CD4-positive, CD25-positive, alpha-beta regulatory T cell (primary cell): Measurements from ENCODE around the gene KCNK7. TPM values are rescaled to one million over a fixed set of nuclear protein-coding genes. Genes with fewer than 3 reads are reported as not detected.

Experiments used
- ATAC-seq, 2 donors: fragments of 150-1000 bp; cut with Tn5 transposase; one replicate each; pipeline ENCODE4 v1.10.0; 2021; ENCODE audit warnings: low read depth in 2 of 2, moderate number of reproducible peaks in 2 of 2, moderate library complexity in 1 of 2
- DNase-seq, 3 donors: peaks; one replicate each; pipeline versions ENCODE4 v3.0.0 to v3.0.0-alpha.2; 2012 to 2022; ENCODE audit warnings: mixed read lengths in 1 of 3
- H3K27ac ChIP-seq: one replicate; pipeline ENCODE4 v1.7.0; 2013; ENCODE audit warnings: mild to moderate bottlenecking, low read length; ENCODE audit not compliant: insufficient read depth, poor library complexity, severe bottlenecking
- H3K27me3 ChIP-seq: one replicate; pipeline ENCODE4 v1.7.0; 2013; ENCODE audit warnings: low read length; ENCODE audit not compliant: control insufficient read depth, insufficient read depth
- H3K36me3 ChIP-seq: one replicate; pipeline ENCODE4 v1.7.0; 2013; ENCODE audit warnings: mild to moderate bottlenecking, low read length, moderate library complexity; ENCODE audit not compliant: control insufficient read depth, insufficient read depth
- H3K4me1 ChIP-seq: 2 replicates; pipeline ENCODE4 v1.7.0; 2013; ENCODE audit warnings: mild to moderate bottlenecking, low read length; ENCODE audit not compliant: insufficient read depth, control insufficient read depth, poor library complexity, severe bottlenecking
- H3K4me3 ChIP-seq: one replicate; pipeline ENCODE4 v1.7.0; 2013; ENCODE audit warnings: low read depth, mild to moderate bottlenecking, low read length, moderate library complexity
- H3K9me3 ChIP-seq, 2 experiments: 1 replicate in 1 of 2; 2 replicates in 1 of 2; pipeline ENCODE4 v1.7.0; 2013; ENCODE audit warnings: low read length in 2 of 2, mild to moderate bottlenecking in 1 of 2, moderate library complexity in 1 of 2; ENCODE audit not compliant: control insufficient read depth in 2 of 2
- H3K27ac Mint-ChIP-seq, 3 donors: one replicate each; pipeline ENCODE4 v1.8.0; 2020 to 2022; ENCODE audit warnings: mild to moderate bottlenecking in 3 of 3, mixed read lengths in 3 of 3, moderate library complexity in 2 of 3
- H3K27me3 Mint-ChIP-seq: one replicate; pipeline ENCODE4 v1.8.0; 2022; ENCODE audit warnings: mild to moderate bottlenecking, mixed read lengths
- H3K36me3 Mint-ChIP-seq: one replicate; pipeline ENCODE4 v1.8.0; 2020; ENCODE audit warnings: mixed read lengths
- H3K4me1 Mint-ChIP-seq, 4 donors: one replicate each; pipeline ENCODE4 v1.8.0; 2020 to 2022; ENCODE audit warnings: mixed read lengths in 4 of 4, mild to moderate bottlenecking in 1 of 4
- H3K4me3 Mint-ChIP-seq, 4 donors: one replicate each; pipeline ENCODE4 v1.8.0; 2020 to 2022; ENCODE audit warnings: mild to moderate bottlenecking in 4 of 4, mixed read lengths in 4 of 4, moderate library complexity in 3 of 4
- H3K9me3 Mint-ChIP-seq, 7 donors: one replicate each; pipeline ENCODE4 v1.8.0; 2020 to 2022; ENCODE audit warnings: mixed read lengths in 7 of 7, mild to moderate bottlenecking in 3 of 7, moderate library complexity in 2 of 7
- polyA plus RNA-seq, 4 donors: library from polyadenylated mRNA; unstranded; fragments of 300-500 nt; fragmentation: Illumina TruSeq; gene quantifications; one replicate each; pipeline ENCODE4 v1.2.3, GENCODE V29; 2021
- total RNA-seq: library from RNA; stranded (reverse); gene quantifications from one replicate; pipeline ENCODE4 v1.2.3, GENCODE V29; 2022

The KCNK7 gene
- total and polyA plus RNA-seq, 5 donors from 2014 or later: 0.19 to 5.5 (median 1.1) TPM; not detected in 1

DNA sequence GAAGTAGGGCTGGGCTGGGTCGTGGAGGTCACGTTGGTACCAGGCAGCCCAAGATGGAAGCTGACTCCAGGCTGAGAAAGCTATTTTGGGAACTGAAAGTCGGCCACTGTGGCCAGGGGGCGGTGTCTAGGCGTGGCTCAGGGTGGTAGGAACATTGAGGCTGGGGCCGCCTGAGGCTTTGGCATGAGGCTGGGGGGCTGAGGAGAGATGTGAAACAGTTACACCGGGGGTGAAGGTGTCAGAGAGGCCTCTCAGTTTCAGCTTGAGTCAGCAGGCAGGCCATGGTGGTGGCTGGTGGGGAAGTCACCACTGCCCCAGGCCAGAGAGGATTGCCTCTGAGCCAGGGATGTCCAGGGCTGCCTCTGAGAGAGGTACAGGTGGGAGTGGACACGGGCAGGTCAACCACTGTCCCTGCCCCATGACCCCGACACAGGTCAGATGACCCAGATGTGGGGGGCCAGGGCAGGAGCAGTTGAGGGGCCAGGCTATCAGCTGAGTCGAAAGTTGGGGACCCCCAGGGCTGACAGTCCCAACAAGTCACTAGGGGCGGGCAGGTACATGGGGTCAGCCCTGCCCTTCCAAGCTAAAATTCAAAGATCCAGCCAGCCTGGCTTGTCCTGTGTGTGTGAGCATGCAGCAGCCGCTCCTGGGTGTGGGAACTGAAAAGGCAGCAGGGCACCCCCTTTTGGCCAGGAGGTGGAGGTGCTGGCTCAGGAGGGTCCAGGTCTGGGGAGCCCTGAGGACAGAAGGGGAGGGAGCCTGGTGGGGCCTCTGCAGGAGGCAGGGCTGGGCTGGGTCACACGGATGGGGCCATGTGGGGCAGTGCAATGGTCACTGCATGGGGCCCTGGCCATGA is 7.2 kb downstream of the KCNK7 start:
- no peak overlapping the region for H3K4me3 Mint-ChIP-seq
- peaks cover 0 to 25% (median 13%) of the 10 kb centered on the region in 4 donors for H3K4me1 Mint-ChIP-seq
- Histone ChIP-seq H3K36me3 (peaks cover 21% of the 10 kb centered on the region), H3K27ac (peak overlapping the region; percentile 60), H3K4me1 (peaks cover 19% of the 10 kb centered on the region), H3K27me3 (no peaks in the 10 kb centered on the region), H3K9me3 (no peaks in the 10 kb centered on the region), H3K4me3 (no peak overlapping the region)
- ATAC-seq (peak; percentile 83 to 90), DNase-seq (peak; percentile 62 to 85 (median 79))
- H3K27ac Mint-ChIP-seq: peak overlapping the region; percentile 87 to 88 (median 87)
- no peaks in the 10 kb centered on the region for H3K27me3 Mint-ChIP-seq
- no peaks in the 10 kb centered on the region for H3K9me3 Mint-ChIP-seq
- H3K36me3 Mint-ChIP-seq: peaks cover 8% of the 10 kb centered on the region

DNA sequence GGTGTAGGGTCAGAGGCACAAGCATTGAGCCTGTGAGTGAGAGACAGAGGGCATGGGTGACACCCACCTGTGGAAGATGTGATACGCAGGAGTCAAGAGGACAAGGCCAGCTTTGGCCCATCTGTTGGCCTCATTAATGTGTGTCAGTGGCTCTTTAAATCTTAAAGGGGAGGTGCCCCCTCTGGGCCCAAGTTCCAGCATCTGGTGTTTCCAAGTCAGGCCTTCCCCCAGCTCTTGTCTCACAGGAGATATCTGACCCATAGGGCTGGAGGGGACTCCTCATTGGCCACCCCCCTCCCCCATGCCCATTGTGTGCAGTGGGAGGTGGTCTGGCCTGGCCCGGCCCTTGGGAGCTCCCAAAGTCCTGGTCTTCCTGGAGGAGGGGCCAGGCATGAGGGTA is 8.9 kb downstream of the KCNK7 start:
- peak overlapping the region in 2 of 3 donors; percentile 38 to 81 for H3K27ac Mint-ChIP-seq
- H3K36me3 ChIP-seq: peaks cover 20% of the 10 kb centered on the region
- H3K4me3 Mint-ChIP-seq: no peak overlapping the region
- no peak overlapping the region for H3K27ac ChIP-seq
- H3K27me3 ChIP-seq: no peaks in the 10 kb centered on the region
- H3K4me1 ChIP-seq: peaks cover 19% of the 10 kb centered on the region
- ATAC-seq (no peak), DNase-seq (no peak)
- H3K4me1 Mint-ChIP-seq: peaks cover 0 to 34% (median 20%) of the 10 kb centered on the region in 4 donors
- H3K27me3 Mint-ChIP-seq: no peaks in the 10 kb centered on the region
- no peak overlapping the region for H3K4me3 ChIP-seq
- no peaks in the 10 kb centered on the region for H3K9me3 Mint-ChIP-seq
- peaks cover 19% of the 10 kb centered on the region for H3K36me3 Mint-ChIP-seq
- no peaks in the 10 kb centered on the region for H3K9me3 ChIP-seq

DNA sequence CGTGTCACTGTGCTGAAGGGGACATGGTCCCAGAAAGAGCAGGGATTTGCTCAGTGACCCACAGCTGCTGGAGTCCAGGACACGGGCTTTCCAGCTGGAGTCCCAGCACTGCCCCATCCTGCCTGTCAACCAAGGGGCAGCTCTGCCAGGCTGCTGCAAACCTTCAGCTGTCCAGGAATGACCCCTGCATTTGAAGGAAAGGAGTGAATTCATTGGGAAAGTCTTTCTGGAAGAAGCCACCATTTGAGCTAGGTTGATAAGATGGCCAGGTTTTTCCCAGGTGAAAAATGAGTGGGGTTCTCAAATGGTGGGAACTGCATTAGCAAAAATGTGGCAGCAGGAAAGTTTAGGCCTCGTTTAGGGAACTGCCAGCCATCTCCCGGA is 9.4 kb downstream of the KCNK7 start:
- ATAC-seq (no peak), DNase-seq (no peak)
- peaks cover 0 to 34% (median 21%) of the 10 kb centered on the region in 4 donors for H3K4me1 Mint-ChIP-seq
- H3K4me1 ChIP-seq: peaks cover 19% of the 10 kb centered on the region
- no peak overlapping the region for H3K4me3 Mint-ChIP-seq
- H3K27me3 ChIP-seq: no peaks in the 10 kb centered on the region
- peaks cover 19% of the 10 kb centered on the region for H3K36me3 Mint-ChIP-seq
- peaks cover 22% of the 10 kb centered on the region for H3K36me3 ChIP-seq
- peak overlapping the region in 2 of 3 donors; percentile 75 to 81 for H3K27ac Mint-ChIP-seq
- H3K27me3 Mint-ChIP-seq: no peaks in the 10 kb centered on the region
- no peak overlapping the region for H3K27ac ChIP-seq
- H3K9me3 Mint-ChIP-seq: no peaks in the 10 kb centered on the region
- no peak overlapping the region for H3K4me3 ChIP-seq
- H3K9me3 ChIP-seq: no peaks in the 10 kb centered on the region

DNA sequence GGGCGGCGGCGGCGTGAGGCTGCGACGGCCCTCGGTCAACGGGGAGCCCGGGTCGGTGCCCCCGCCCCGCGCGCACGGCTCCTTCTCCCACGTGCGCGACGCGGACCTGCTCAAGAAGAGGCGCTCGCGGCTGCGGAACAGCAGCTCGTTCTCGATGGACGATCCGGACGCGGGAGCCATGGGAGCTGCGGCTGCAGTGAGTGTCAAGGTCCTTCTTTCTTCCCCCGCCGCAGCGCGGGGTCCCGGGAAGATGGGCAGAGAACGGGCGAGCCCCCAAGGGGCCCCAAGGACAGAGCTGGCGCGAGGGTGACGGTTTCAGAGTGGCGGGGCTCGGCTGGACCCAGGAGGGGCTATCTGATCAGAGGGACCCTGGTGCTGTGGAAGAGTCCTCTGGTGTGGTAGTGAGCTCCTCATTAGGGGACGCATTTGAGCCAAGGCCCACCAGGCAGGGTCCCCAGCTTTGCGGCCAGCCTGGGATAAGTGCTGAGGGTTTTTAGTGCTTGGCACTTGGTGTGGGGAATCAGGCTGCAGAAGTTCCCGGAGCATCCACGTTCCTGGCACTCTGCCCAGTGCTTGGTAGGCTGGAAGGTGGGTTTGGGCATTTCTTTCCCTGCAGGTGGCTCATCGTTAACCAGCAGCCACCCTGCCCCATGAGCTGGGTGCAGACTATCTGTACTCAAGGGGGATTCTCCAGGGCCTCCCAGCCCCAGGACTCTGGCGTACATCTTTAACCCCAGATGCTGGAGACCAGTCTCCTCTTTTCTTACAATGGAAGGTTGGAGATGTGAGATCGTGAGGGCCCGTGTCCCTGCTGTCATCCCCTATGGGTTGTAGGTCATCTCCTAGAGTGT is 10.0 kb downstream of the KCNK7 start:
- Histone ChIP-seq H3K4me3 (no peak overlapping the region), H3K27ac (no peak overlapping the region), H3K36me3 (peaks cover 26% of the 10 kb centered on the region), H3K4me1 (peaks cover 19% of the 10 kb centered on the region), H3K27me3 (no peaks in the 10 kb centered on the region), H3K9me3 (no peaks in the 10 kb centered on the region)
- Mint-ChIP-seq H3K9me3 (no peaks in the 10 kb centered on the region), H3K36me3 (peaks cover 18% of the 10 kb centered on the region), H3K27me3 (no peaks in the 10 kb centered on the region), H3K4me1 (peaks cover 0 to 34% (median 21%) of the 10 kb centered on the region in 4 donors), H3K4me3 (no peak overlapping the region), H3K27ac (peak overlapping the region in 2 of 3 donors; percentile 75 to 81)
- ATAC-seq: no peak
- no peak for DNase-seq

- Mint-ChIP-seq H3K9me3 (no peaks in the 10 kb centered on the region), H3K4me3 (no peak overlapping the region), H3K27me3 (no peaks in the 10 kb centered on the region), H3K4me1 (peaks cover 0 to 34% (median 21%) of the 10 kb centered on the region in 4 donors), H3K27ac (no peak overlapping the region), H3K36me3 (peaks cover 19% of the 10 kb centered on the region)
- Histone ChIP-seq H3K27ac (no peak overlapping the region), H3K36me3 (peaks cover 27% of the 10 kb centered on the region), H3K27me3 (no peaks in the 10 kb centered on the region), H3K9me3 (no peaks in the 10 kb centered on the region), H3K4me1 (peaks cover 19% of the 10 kb centered on the region), H3K4me3 (no peak overlapping the region)
- ATAC-seq (no peak), DNase-seq (no peak)
Observed at GRCh38 chr11:65584723-65585171, 10.9 kb downstream of the KCNK7 start.

- Mint-ChIP-seq H3K36me3 (peaks cover 19% of the 10 kb centered on the region), H3K9me3 (no peaks in the 10 kb centered on the region), H3K4me1 (peaks cover 0 to 36% (median 21%) of the 10 kb centered on the region in 4 donors), H3K27ac (peak overlapping the region in 1 of 3 donors; percentile 56), H3K4me3 (no peak overlapping the region), H3K27me3 (no peaks in the 10 kb centered on the region)
- Histone ChIP-seq H3K4me3 (no peak overlapping the region), H3K4me1 (peaks cover 15% of the 10 kb centered on the region), H3K36me3 (peaks cover 33% of the 10 kb centered on the region), H3K9me3 (no peaks in the 10 kb centered on the region), H3K27ac (no peak overlapping the region), H3K27me3 (no peaks in the 10 kb centered on the region)
- ATAC-seq (no peak), DNase-seq (no peak)
Observed at GRCh38 chr11:65584106-65584505, 11.5 kb downstream of the KCNK7 start.

GRCh38 chr11:65583589-65583988 is 12.0 kb downstream of the KCNK7 start:
- no peaks in the 10 kb centered on the region for H3K9me3 ChIP-seq
- H3K9me3 Mint-ChIP-seq: no peaks in the 10 kb centered on the region
- peak overlapping the region in 2 of 3 donors; percentile 9 to 80 for H3K27ac Mint-ChIP-seq
- peaks cover 19% of the 10 kb centered on the region for H3K36me3 Mint-ChIP-seq
- H3K4me1 Mint-ChIP-seq: peaks cover 0 to 37% (median 22%) of the 10 kb centered on the region in 4 donors
- H3K27me3 Mint-ChIP-seq: no peaks in the 10 kb centered on the region
- H3K27ac ChIP-seq: no peak overlapping the region
- H3K4me3 ChIP-seq: no peak overlapping the region
- no peak for ATAC-seq
- H3K36me3 ChIP-seq: peaks cover 37% of the 10 kb centered on the region
- no peaks in the 10 kb centered on the region for H3K27me3 ChIP-seq
- DNase-seq: no peak
- H3K4me3 Mint-ChIP-seq: no peak overlapping the region
- H3K4me1 ChIP-seq: peaks cover 17% of the 10 kb centered on the region
